KOPT-K1 (cell line): Measurements from ENCODE around the gene OXNAD1.

Experiments used
- H3K27ac ChIP-seq: fragments of 200-600 bp; sonication (generic); 2 replicates; pipeline ENCODE4 v1.5.1; 2016; ENCODE audit warnings: antibody characterized with exemption, mild to moderate bottlenecking, low read depth, low read length; ENCODE audit not compliant: poor library complexity, severe bottlenecking
- H3K36me3 ChIP-seq: fragments of 200-600 bp; sonication (generic); 2 replicates; pipeline ENCODE4 v1.5.1; 2017; ENCODE audit warnings: antibody characterized with exemption, mild to moderate bottlenecking, low read length, moderate library complexity; ENCODE audit not compliant: insufficient read depth
- H3K9me3 ChIP-seq: fragments of 200-600 bp; sonication (generic); 2 replicates; pipeline ENCODE4 v1.5.1; 2017; ENCODE audit warnings: antibody characterized with exemption, low read length, mild to moderate bottlenecking; ENCODE audit not compliant: insufficient read depth, poor library complexity, severe bottlenecking

Gene OXNAD1

GRCh38 chr3:16240229-16241023 is 24.6 kb upstream of the OXNAD1 start:
- no peak overlapping the region for H3K27ac ChIP-seq
- H3K36me3 ChIP-seq, result no peaks in the 10 kb centered on the region

GRCh38 chr3:16241225-16241624 is 23.8 kb upstream of the OXNAD1 start:
- Histone ChIP-seq H3K27ac (no peak overlapping the region), H3K36me3 (no peaks in the 10 kb centered on the region), H3K9me3 (no peaks in the 10 kb centered on the region)

More at GRCh38 chr3:16240229-16241023, 24.6 kb upstream of the OXNAD1 start:
- H3K9me3 ChIP-seq, result no peaks in the 10 kb centered on the region

- H3K9me3 ChIP-seq, result no peaks in the 10 kb centered on the region
- H3K27ac ChIP-seq, result no peak overlapping the region
- H3K36me3 ChIP-seq, result no peaks in the 10 kb centered on the region
These were observed 22.8 kb upstream of the OXNAD1 start for GRCh38 chr3:16242177-16242576.

- no peaks in the 10 kb centered on the region for H3K36me3 ChIP-seq
- no peaks in the 10 kb centered on the region for H3K9me3 ChIP-seq
- H3K27ac ChIP-seq, result no peak overlapping the region
These were observed 21.1 kb upstream of the OXNAD1 start for GRCh38 chr3:16243706-16244490.

- Histone ChIP-seq H3K27ac (no peak overlapping the region), H3K36me3 (no peaks in the 10 kb centered on the region), H3K9me3 (no peaks in the 10 kb centered on the region)
These were observed 19.4 kb upstream of the OXNAD1 start for GRCh38 chr3:16245609-16246008.

- no peaks in the 10 kb centered on the region for H3K9me3 ChIP-seq
- H3K27ac ChIP-seq, result no peak overlapping the region
- no peaks in the 10 kb centered on the region for H3K36me3 ChIP-seq
These were observed 17.5 kb upstream of the OXNAD1 start for GRCh38 chr3:16247282-16248061.

GRCh38 chr3:16248556-16248955 is 16.5 kb upstream of the OXNAD1 start:
- Histone ChIP-seq H3K9me3 (no peaks in the 10 kb centered on the region), H3K27ac (no peak overlapping the region), H3K36me3 (no peaks in the 10 kb centered on the region)

GRCh38 chr3:16249336-16249735 is 15.7 kb upstream of the OXNAD1 start:
- no peaks in the 10 kb centered on the region for H3K36me3 ChIP-seq
- H3K27ac ChIP-seq, result no peak overlapping the region
- H3K9me3 ChIP-seq, result no peaks in the 10 kb centered on the region

GRCh38 chr3:16249886-16250285 is 15.1 kb upstream of the OXNAD1 start:
- H3K36me3 ChIP-seq, result no peaks in the 10 kb centered on the region
- H3K9me3 ChIP-seq, result no peaks in the 10 kb centered on the region
- H3K27ac ChIP-seq, result no peak overlapping the region

GRCh38 chr3:16251316-16252085 is 13.5 kb upstream of the OXNAD1 start:
- Histone ChIP-seq H3K27ac (no peak overlapping the region), H3K36me3 (no peaks in the 10 kb centered on the region), H3K9me3 (no peaks in the 10 kb centered on the region)

GRCh38 chr3:16252243-16252978 is 12.6 kb upstream of the OXNAD1 start:
- Histone ChIP-seq H3K9me3 (no peaks in the 10 kb centered on the region), H3K27ac (no peak overlapping the region), H3K36me3 (no peaks in the 10 kb centered on the region)

- no peak overlapping the region for H3K27ac ChIP-seq
- no peaks in the 10 kb centered on the region for H3K9me3 ChIP-seq
- H3K36me3 ChIP-seq, result no peaks in the 10 kb centered on the region
These were observed 12.0 kb upstream of the OXNAD1 start for GRCh38 chr3:16252988-16253387.

- Histone ChIP-seq H3K36me3 (no peaks in the 10 kb centered on the region), H3K9me3 (no peaks in the 10 kb centered on the region), H3K27ac (no peak overlapping the region)
These were observed 11.4 kb upstream of the OXNAD1 start for GRCh38 chr3:16253601-16254000.

- Histone ChIP-seq H3K36me3 (peaks cover 6% of the 10 kb centered on the region), H3K27ac (no peak overlapping the region)
These were observed 10.1 kb upstream of the OXNAD1 start for GRCh38 chr3:16254916-16255315.

More at GRCh38 chr3:16254916-16255315, 10.1 kb upstream of the OXNAD1 start:
- H3K9me3 ChIP-seq, result no peaks in the 10 kb centered on the region
